ENCODE measurements around the gene ACVR1. TPM values are rescaled to one million over a fixed set of nuclear protein-coding genes. Genes with fewer than 3 reads are reported as not detected.

Gene ACVR1
- total RNA-seq, 1 donor from 2014 or later = 34.4 TPM

DNA sequence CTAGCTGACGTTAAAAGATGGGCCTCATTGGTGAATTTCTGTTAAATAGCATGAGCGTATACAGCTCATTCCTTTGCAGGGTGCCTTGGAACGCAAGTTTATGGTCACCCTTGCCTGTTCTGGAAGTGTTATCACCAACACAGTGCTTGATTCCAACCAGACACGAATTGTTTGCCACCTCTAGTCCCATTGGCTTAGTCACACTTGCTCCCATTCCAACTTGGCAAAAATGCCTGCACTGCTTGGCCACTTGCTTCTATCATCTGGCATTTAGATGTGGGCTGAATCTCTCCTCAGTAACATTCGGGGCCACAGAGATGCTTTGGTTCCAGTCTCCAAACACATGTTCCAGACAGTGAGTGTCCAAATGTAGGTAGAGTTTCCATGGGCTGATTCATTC, 27.5 kb upstream of the ACVR1 start:
- Histone ChIP-seq H3K4me1 (no peaks in the 10 kb centered on the region), H3K9me3 (no peaks in the 10 kb centered on the region), H3K27ac (no peak overlapping the region), H3K36me3 (no peaks in the 10 kb centered on the region), H3K27me3 (no peaks in the 10 kb centered on the region), H3K4me3 (no peak overlapping the region)
- ATAC-seq = no peak
- intact Hi-C loops (cut with DNase I) = no loop called here
- DNase-seq = no peak
- TF ChIP-seq, protein P1, sequence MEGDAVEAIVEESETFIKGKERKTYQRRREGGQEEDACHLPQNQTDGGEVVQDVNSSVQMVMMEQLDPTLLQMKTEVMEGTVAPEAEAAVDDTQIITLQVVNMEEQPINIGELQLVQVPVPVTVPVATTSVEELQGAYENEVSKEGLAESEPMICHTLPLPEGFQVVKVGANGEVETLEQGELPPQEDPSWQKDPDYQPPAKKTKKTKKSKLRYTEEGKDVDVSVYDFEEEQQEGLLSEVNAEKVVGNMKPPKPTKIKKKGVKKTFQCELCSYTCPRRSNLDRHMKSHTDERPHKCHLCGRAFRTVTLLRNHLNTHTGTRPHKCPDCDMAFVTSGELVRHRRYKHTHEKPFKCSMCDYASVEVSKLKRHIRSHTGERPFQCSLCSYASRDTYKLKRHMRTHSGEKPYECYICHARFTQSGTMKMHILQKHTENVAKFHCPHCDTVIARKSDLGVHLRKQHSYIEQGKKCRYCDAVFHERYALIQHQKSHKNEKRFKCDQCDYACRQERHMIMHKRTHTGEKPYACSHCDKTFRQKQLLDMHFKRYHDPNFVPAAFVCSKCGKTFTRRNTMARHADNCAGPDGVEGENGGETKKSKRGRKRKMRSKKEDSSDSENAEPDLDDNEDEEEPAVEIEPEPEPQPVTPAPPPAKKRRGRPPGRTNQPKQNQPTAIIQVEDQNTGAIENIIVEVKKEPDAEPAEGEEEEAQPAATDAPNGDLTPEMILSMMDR (IDR thresholded peaks at IDR 0.05) = no peak

DNA sequence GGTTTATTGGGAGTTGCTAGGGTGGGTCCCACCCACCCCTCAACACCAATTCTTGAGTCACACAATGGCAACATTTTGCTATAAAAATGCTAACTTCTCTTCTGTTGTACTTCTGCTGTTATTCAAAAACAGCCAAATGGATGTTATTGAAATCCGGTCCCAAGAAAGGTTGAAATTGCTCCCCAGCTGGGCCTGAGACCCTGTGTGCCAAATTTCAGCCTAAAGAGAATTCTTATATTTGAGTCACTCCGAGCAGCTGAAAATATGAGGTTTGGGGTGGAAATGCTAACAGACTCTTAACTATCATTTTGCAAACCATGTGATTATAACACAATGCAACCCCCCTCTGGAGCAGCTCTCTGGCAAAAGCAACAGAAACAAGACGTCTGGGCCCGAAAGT, 27.0 kb upstream of the ACVR1 start:
- ATAC-seq = no peak
- no peaks in the 10 kb centered on the region for H3K36me3 ChIP-seq
- intact Hi-C loops (cut with DNase I) = no loop called here
- H3K9me3 ChIP-seq = no peaks in the 10 kb centered on the region
- no peak overlapping the region for H3K4me3 ChIP-seq
- no peaks in the 10 kb centered on the region for H3K27me3 ChIP-seq
- no peak overlapping the region for H3K27ac ChIP-seq
- no peak for DNase-seq
- TF ChIP-seq, protein P1 (IDR thresholded peaks at IDR 0.05) = no peak
- H3K4me1 ChIP-seq = no peaks in the 10 kb centered on the region

DNA sequence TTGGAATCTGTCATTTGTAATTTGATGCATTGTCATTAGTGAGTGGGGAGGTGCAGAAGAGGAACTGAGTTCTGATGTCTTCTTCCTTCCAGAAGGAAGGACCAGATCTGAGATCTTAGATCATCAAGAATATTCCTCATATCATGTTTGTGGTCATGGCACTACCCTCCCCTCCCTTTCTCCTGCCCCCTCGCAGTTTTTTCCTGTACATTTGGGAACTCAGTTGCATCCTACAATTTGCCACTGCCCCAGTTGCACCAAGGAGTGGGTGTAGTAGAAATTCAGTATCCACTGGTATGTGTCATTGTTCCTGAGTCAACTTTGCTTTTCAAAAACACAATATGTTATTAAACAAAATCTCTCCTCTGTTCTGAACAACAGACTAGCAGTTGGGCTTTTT, 26.6 kb upstream of the ACVR1 start:
- no peak overlapping the region for H3K4me3 ChIP-seq
- no peaks in the 10 kb centered on the region for H3K9me3 ChIP-seq
- DNase-seq (no peak), ATAC-seq (no peak)
- H3K4me1 ChIP-seq = no peaks in the 10 kb centered on the region
- no peaks in the 10 kb centered on the region for H3K27me3 ChIP-seq
- H3K36me3 ChIP-seq = no peaks in the 10 kb centered on the region
- H3K27ac ChIP-seq = no peak overlapping the region
- intact Hi-C loops (cut with DNase I) = no loop called here
- TF ChIP-seq, protein P1 (IDR thresholded peaks at IDR 0.05) = no peak

DNA sequence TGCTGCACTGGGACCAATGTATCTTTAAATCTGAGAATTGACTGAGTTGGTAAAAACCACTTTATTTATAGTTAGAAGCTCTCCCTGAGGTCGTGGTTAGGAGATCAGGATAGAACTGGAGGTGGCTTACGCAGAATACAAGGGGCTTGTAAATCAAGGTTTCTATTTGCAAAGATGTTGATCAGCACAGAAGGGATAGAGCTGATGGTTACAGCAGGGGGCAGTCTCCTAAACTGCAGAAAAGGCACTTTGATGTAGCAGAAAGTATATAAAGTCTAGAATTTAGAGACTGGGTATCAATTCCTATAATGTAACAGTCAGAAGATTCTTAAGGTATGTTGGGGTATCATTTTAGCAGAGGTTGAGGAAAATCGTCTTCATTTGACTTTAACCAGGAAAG, 25.2 kb upstream of the ACVR1 start:
- H3K27me3 ChIP-seq = no peaks in the 10 kb centered on the region
- no peak for ATAC-seq
- no peaks in the 10 kb centered on the region for H3K4me1 ChIP-seq
- H3K27ac ChIP-seq = no peak overlapping the region
- TF ChIP-seq, protein P1 (IDR thresholded peaks at IDR 0.05) = peak; percentile 9
- H3K9me3 ChIP-seq = no peaks in the 10 kb centered on the region
- no peak for DNase-seq
- intact Hi-C loops (cut with DNase I) = no loop called here
- no peaks in the 10 kb centered on the region for H3K36me3 ChIP-seq
- no peak overlapping the region for H3K4me3 ChIP-seq

DNA sequence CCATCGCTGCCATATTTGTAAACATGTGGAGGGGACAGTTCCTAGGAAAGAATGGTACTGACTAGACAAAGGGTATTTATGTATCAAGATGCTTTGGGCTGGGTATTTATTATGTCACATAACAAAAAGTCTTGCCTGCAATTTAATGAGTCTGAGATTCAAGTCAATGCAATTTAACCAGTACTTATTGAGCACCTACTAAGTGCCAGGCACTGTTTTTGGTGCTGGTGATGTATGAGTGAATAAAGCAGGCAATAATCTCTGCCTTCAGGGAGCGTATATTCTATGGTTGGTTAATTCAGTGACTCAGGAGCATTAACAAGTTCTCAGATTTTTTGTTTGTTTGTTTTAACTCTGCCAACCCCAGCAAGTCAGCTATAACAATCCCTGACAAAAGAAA, 24.6 kb upstream of the ACVR1 start:
- intact Hi-C loops (cut with DNase I) = no loop called here
- H3K27ac ChIP-seq = no peak overlapping the region
- no peak for ATAC-seq
- no peaks in the 10 kb centered on the region for H3K9me3 ChIP-seq
- TF ChIP-seq, protein P1 (IDR thresholded peaks at IDR 0.05) = no peak
- no peaks in the 10 kb centered on the region for H3K4me1 ChIP-seq
- no peaks in the 10 kb centered on the region for H3K27me3 ChIP-seq
- DNase-seq = no peak
- no peak overlapping the region for H3K4me3 ChIP-seq
- H3K36me3 ChIP-seq = no peaks in the 10 kb centered on the region

DNA sequence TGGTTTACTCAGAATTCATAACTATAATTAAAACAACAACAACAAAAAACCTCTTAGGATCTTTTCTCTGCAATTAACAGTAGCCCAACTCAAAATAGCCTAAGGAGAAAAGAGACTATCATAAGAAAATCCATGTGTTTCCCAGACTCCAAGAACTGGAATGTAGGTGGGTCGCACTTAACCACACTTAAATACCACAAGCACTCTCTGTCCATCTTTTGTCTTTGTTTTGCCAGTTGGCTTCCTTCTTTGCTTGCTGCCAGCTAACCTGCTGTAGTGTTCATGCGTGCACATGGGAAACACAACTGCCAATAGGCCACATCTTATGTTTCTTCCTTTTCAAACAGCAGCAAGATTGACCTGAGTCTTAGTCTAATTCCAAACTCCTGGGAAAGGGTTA, 24.1 kb upstream of the ACVR1 start:
- no peak overlapping the region for H3K27ac ChIP-seq
- peak; percentile 83 for ATAC-seq
- H3K36me3 ChIP-seq = no peaks in the 10 kb centered on the region
- H3K4me1 ChIP-seq = no peaks in the 10 kb centered on the region
- intact Hi-C loops (cut with DNase I) = no loop called here
- H3K4me3 ChIP-seq = no peak overlapping the region
- no peaks in the 10 kb centered on the region for H3K27me3 ChIP-seq
- TF ChIP-seq, protein P1 (IDR thresholded peaks at IDR 0.05) = no peak
- H3K9me3 ChIP-seq = no peaks in the 10 kb centered on the region
- no peak for DNase-seq
